ENCODE results near the gene ZEB1.
A peak's percentile ranks its signal among the peaks of the same experiment; 100 is the strongest.

ZEB1 gene

DNA sequence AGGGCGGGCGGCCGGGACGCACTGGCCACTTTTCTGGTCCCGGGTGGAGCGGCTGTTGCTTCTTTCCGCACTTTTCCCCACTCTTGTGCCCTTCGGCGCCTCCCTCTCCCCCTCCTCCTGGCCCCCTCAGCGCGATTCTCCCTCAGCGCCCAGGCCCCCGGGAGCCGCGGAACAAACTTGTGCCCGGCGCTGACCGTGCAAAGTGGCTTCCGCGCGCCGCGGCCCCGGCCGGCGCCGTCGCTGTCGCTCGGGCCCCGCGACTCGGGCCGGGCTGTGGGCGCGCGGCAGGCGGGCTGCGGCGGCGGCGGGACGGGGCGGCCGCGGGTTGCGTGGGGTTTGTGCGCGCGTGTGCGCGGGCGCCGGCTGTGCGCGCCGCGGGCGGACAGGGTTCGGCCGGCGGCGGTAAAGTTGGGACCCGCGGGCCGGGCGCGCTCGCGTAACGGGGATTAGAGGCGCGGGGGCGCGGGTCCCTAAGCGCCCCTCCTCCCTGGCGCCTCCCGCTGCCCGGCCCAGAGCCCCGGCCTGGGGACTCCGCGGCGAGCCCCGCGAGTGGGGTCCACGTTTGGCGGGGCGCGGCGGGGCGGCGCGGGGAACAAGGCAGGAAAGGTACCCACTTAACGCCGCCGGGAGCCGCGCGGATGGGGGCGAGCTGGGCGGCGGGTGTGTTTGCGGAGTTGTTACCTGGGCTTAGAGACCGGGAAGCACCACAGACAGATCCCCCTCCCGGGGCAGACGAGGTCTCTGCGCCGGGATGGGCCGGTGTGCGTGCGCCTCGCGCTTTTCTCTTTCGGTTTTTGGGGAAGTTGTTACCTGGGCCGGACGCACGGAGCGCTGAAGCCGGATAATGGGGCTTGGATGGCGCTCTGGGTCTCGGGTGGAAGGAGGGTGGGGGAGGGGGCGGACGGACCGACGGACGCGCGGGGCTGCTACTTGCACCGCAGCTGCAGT lies 860 bp downstream of the ZEB1 start:
- Histone ChIP-seq H3K27me3 (replicated peaks; ENCODE audit: control insufficient read depth, insufficient read depth, low read length) (no peaks in the 10 kb centered on the region), H3K36me3 (ENCODE audit: control insufficient read depth, insufficient read depth, low read length) (no peaks in the 10 kb centered on the region), H3K4me3 (replicated peaks; ENCODE audit: low read depth, low read length) (peak overlapping the region; percentile 95)
- DNase-seq (ENCODE audit: extremely low read depth, insufficient read length): peak; percentile 78
- TF ChIP-seq, protein P1, sequence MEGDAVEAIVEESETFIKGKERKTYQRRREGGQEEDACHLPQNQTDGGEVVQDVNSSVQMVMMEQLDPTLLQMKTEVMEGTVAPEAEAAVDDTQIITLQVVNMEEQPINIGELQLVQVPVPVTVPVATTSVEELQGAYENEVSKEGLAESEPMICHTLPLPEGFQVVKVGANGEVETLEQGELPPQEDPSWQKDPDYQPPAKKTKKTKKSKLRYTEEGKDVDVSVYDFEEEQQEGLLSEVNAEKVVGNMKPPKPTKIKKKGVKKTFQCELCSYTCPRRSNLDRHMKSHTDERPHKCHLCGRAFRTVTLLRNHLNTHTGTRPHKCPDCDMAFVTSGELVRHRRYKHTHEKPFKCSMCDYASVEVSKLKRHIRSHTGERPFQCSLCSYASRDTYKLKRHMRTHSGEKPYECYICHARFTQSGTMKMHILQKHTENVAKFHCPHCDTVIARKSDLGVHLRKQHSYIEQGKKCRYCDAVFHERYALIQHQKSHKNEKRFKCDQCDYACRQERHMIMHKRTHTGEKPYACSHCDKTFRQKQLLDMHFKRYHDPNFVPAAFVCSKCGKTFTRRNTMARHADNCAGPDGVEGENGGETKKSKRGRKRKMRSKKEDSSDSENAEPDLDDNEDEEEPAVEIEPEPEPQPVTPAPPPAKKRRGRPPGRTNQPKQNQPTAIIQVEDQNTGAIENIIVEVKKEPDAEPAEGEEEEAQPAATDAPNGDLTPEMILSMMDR (IDR thresholded peaks at IDR 0.05; ENCODE audit: insufficient read depth, low read length, poor library complexity, severe bottlenecking): peak; percentile 16

DNA sequence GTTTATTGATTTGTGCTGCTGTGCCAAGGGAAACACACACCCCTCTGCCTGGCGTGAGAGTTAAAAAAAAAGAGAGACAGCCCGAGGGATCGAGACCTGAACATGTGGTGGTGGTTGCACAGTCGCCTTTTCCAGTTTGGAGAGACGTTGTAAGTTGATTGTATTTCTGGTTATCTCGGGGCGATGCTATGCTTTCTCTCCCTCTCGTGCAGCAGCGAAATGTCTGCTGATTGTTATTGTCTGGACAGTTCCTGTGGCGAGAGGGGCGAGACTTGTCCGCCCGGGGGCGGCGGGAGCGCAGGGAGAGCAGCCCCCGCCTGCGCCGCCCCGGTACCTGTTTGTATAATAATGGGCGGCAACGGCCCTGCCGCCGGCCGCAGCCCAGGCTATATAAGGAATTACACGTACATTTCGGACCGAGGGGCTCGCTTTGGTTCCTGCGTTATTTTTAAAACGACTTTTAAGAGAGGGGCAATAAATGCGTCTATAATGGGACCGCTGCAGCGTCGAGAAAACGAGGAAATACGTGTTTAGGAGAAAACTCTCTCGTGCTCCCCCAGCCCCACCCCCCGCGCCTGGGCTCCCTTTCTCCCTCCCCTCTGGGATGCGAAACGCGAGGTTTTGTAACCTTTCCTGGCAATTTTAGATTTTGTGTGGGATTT lies 1.7 kb downstream of the ZEB1 start:
- Histone ChIP-seq H3K4me3 (replicated peaks; ENCODE audit: low read depth, low read length) (peak overlapping the region; percentile 95), H3K27me3 (replicated peaks; ENCODE audit: control insufficient read depth, insufficient read depth, low read length) (no peaks in the 10 kb centered on the region), H3K36me3 (ENCODE audit: control insufficient read depth, insufficient read depth, low read length) (no peaks in the 10 kb centered on the region)
- TF ChIP-seq, protein P1 (IDR thresholded peaks at IDR 0.05; ENCODE audit: insufficient read depth, low read length, poor library complexity, severe bottlenecking): no peak
- peak; percentile 78 for DNase-seq (ENCODE audit: extremely low read depth, insufficient read length)

DNA sequence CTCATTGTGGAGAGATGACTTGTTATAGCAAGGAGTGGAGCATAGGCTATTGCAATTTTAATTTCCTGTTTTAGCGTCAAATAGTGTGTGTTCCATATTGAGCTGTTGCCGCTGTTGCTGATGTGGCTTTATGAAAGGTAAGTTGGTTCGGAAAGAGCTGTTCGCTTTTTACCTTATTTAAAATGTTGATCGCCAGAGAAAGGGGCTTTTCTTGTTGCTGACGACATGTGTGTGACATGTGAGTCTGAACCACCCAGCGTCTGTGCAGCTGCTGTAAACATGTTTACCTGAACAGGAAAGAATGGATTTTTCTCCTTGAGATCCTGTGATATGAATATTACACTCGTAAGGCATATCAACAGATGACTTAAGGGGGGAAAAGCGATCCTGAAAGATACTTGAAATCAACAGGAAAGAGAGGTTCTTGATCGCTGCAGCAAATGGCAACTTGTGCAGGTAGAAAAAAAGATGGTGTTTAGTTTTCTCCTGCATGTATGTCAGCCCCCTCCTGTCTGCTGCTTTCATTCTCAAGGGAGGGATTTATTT lies 2.5 kb downstream of the ZEB1 start:
- DNase-seq (ENCODE audit: extremely low read depth, insufficient read length): no peak
- TF ChIP-seq, protein P1 (IDR thresholded peaks at IDR 0.05; ENCODE audit: insufficient read depth, low read length, poor library complexity, severe bottlenecking): no peak
- Histone ChIP-seq H3K4me3 (replicated peaks; ENCODE audit: low read depth, low read length) (peak overlapping the region; percentile 95), H3K27me3 (replicated peaks; ENCODE audit: control insufficient read depth, insufficient read depth, low read length) (no peaks in the 10 kb centered on the region), H3K36me3 (ENCODE audit: control insufficient read depth, insufficient read depth, low read length) (no peaks in the 10 kb centered on the region)

DNA sequence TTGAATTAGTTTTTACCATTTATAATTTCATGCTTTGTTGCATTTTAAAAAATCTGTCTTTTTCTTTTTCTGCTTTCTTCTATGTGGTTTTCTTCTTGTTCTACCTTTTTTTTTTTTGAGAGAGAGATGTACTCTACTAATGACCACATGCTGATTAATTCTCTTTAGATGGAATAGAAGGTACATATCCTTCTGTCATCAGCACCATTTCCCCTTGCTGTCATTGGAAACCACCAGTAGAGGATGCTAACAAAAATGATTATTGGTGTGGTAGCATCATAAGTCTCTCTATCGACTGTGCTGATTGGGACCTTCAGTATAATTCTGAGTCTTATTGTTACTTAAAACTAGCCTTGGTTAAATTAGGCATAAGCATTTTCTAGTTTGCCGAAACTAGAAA lies 3.6 kb downstream of the ZEB1 start:
- Histone ChIP-seq H3K27me3 (replicated peaks; ENCODE audit: control insufficient read depth, insufficient read depth, low read length) (no peaks in the 10 kb centered on the region), H3K4me3 (replicated peaks; ENCODE audit: low read depth, low read length) (no peak overlapping the region), H3K36me3 (ENCODE audit: control insufficient read depth, insufficient read depth, low read length) (no peaks in the 10 kb centered on the region)
- no peak for DNase-seq (ENCODE audit: extremely low read depth, insufficient read length)
- TF ChIP-seq, protein P1 (IDR thresholded peaks at IDR 0.05; ENCODE audit: insufficient read depth, low read length, poor library complexity, severe bottlenecking): peak; percentile 66

DNA sequence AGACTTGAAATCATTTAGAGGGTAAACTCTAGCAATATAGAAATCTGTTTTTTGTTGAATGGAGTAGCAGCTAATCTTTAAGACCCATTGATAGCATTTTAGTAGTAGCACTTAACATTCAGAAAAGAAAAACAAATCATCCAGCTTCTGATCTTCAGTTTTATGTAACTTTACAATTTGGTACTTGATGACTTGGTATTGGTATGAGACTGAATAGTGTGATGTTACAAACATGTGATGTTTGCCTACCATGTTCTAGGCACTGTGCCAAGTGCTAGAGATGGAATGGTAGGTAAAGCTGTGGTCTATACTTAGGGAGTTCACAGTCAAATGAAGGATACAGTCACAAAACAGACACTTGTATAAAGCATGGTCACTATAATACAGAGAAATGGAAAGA lies 21.3 kb downstream of the ZEB1 start:
- Histone ChIP-seq H3K27me3 (replicated peaks; ENCODE audit: control insufficient read depth, insufficient read depth, low read length) (no peaks in the 10 kb centered on the region), H3K4me3 (replicated peaks; ENCODE audit: low read depth, low read length) (no peak overlapping the region), H3K36me3 (ENCODE audit: control insufficient read depth, insufficient read depth, low read length) (no peaks in the 10 kb centered on the region)
- TF ChIP-seq, protein P1 (IDR thresholded peaks at IDR 0.05; ENCODE audit: insufficient read depth, low read length, poor library complexity, severe bottlenecking): no peak
- no peak for DNase-seq (ENCODE audit: extremely low read depth, insufficient read length)

Data from GM06990 (cell line).